GM12892 (cell line): ENCODE results near the gene TEX9.

ENCODE experiments used
- POLR2A ChIP-seq: IDR thresholded peaks from 2 replicates; pipeline ENCODE4 v1.6.1; 2011; ENCODE audit warnings: low read depth, low read length, control low read depth
- POLR2AphosphoS5 ChIP-seq: IDR thresholded peaks from 2 replicates; pipeline ENCODE4 v1.6.1; 2011; ENCODE audit warnings: low read depth, low read length, control low read depth

- TF ChIP-seq POLR2A = peak; percentile 55; the same call in 1 of the 2 replicates
- peak; percentile 77 for TF ChIP-seq POLR2AphosphoS5
Observed at GRCh38 chr15:56464893-56465520, 99.8 kb downstream of the TEX9 start, which contains the start of gene MNS1.
